GM18951 (cell line): ENCODE measurements around the gene TMEM245.
"Not testable (repeated sequence)": the region's sequence is repeated elsewhere in the genome, so short reads cannot be mapped to it uniquely, and the experiment has no call there.

ENCODE experiments used
- POLR2A ChIP-seq: IDR thresholded peaks from 4 replicates; pipeline ENCODE4 v1.6.1; 2011; ENCODE audit warnings: mild to moderate bottlenecking; ENCODE audit not compliant: insufficient read length, insufficient read depth; ENCODE audit errors: extremely low read depth
- in situ Hi-C: fragments of 300-500 bp; cut with MboI; formaldehyde crosslinking; loops from one replicate; pipeline ENCODE4 v1.12.0; 2022; ENCODE audit warnings: low sequenced_read_pairs, mixed read lengths, inconsistent platforms; ENCODE audit not compliant: unreplicated experiment

The TMEM245 gene

GRCh38 chr9:109086221-109086620 lies 33.5 kb downstream of the TMEM245 start:
- TF ChIP-seq POLR2A: no peak
- in situ Hi-C loops: no loop called here

DNA sequence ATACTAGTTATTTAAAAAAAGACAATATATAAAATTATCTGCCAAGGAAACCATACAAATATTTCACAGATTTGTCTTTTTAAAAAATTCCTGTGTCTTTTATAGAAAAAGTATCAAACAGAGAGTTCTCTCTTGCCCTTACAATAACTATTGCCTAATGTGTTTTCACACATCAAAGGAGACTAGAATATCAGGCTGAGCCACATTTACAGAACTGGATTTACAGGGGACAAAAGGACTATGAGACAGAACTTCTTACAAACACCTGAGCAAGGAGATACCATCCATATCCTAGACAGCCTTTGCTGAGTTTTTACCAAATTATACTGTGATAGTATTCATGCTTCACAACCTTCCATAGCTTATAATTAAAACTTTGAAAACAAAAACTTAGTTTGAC lies 34.2 kb downstream of the TMEM245 start:
- in situ Hi-C loops: no loop called here
- TF ChIP-seq POLR2A: no peak

- in situ Hi-C loops: no loop called here
- TF ChIP-seq POLR2A: no peak
Observed at GRCh38 chr9:109083813-109084405, 35.8 kb downstream of the TMEM245 start.

DNA sequence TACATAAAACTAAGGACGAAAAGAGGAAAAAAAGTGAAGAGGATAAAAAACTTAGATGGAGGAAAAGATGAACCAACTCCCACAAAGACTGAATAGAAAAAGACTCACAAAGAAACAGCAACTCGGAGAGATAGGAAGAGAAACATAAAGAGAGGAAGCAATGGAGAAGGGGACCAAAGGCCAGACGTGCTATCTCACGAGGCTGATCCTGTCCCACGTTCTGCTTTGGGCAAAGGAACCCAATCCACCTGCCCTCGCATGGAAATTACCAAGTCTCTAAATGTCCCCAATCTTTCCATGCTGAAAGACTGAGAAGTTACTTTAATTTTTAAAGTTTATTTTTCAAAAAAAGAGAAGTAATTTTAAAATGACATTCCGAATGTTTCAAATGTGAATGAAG lies 36.6 kb downstream of the TMEM245 start:
- TF ChIP-seq POLR2A: no peak

GRCh38 chr9:109082091-109082620 lies 37.6 kb downstream of the TMEM245 start:
- in situ Hi-C loops: no loop called here
- no peak for TF ChIP-seq POLR2A

More for the DNA sequence above, 36.6 kb downstream of the TMEM245 start:
- in situ Hi-C loops: no loop called here

DNA sequence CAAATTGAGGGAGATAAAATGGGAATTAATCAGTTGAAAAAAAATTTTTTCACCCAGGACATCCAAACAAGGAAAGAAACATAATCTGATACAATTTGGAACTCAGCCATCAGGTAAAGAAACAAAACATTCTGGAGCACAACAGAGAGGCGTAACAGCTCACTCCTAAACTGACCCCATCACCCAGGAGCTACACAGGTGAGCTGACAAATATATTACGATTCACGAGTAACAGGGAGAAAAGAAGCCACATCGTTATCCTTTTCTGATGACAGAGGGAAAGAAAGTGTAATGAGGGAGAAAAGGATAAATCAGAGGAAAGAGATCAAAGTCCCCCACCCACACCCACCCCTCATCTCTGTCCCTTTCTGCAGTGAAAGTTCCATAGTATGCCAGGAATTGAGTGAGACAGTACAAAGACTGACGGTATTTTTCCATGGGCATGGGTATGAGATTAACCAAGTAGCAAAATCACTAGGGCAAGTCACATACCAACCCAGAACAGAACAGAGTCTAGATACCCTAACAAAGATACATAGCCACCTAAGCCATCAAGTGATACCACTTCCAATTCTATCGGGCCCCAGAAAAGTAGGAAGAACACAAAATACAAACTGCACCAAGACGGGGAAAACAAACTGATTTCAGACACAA lies 45.4 kb downstream of the TMEM245 start:
- in situ Hi-C loops: no loop called here
- TF ChIP-seq POLR2A: no peak

GRCh38 chr9:109072821-109073435 lies 46.8 kb downstream of the TMEM245 start:
- TF ChIP-seq POLR2A: no peak
- in situ Hi-C loops: no loop called here

DNA sequence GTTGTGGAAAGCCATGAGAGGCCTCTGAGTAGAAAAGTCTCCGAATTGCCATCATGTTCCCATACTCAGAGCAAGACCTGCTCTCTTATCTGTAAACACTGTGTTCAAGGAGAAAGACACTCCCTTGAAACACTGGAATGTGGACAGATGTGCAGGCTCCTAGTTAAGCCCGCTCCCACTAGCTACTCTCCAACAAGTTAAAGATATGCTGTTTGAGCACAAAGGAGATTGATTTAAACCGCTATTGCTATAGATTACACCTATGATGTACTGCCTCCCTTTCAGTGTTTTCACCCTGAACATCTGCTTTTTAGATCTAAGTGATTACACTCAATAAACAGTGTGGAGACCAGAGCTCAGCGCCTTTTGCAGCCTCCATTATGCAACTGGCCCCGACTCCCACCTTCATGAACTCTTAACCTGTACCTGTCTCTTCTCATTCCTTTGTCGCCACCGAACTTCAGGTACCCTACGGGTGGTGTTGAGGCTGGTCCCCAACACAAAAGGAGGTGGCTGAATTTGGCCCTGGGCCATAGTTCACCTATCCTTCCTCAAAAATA lies 47.5 kb downstream of the TMEM245 start:
- TF ChIP-seq POLR2A: no peak
- in situ Hi-C loops: no loop called here

DNA sequence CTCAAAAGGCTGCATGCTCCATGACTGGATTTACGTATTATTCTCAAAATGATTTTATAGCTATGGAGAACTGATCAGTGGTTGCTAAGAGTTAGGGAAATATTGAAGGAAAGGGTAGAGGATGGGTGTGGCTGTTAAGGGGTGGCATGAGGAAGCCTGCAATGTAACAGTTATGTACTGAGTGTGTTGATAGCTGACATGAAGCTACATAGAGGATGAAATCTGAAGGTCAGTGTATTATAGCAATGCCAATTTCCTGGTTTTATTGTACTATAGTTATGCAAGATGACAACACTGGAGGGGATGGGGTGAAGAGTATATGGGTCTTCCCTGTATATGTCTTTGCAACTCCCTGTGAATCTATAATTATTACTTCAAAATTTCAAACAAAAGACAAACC lies 51.0 kb downstream of the TMEM245 start:
- in situ Hi-C loops: no loop called here
- no peak for TF ChIP-seq POLR2A

GRCh38 chr9:109064963-109065702 lies 54.6 kb downstream of the TMEM245 start:
- in situ Hi-C loops: no loop called here
- TF ChIP-seq POLR2A: no peak

DNA sequence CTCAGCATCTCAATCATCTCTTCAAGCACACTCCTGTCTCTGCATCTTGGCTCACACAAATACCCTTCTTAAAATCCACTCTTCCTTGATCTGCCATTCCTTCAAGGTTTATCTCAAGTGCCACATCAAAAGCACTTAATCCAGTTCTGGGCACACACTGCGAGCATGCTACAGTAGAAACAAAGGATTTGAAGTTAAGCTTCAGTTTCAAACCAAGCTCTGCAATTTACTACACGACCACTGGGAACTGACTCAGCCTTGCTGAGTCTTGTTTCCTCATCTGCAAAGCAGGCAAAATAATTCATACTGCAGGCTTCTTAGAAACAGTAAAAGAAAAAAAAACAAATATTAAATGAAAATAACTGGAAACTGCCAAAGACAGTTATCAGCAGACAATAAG lies 56.0 kb downstream of the TMEM245 start:
- in situ Hi-C loops: no loop called here
- TF ChIP-seq POLR2A: no peak

DNA sequence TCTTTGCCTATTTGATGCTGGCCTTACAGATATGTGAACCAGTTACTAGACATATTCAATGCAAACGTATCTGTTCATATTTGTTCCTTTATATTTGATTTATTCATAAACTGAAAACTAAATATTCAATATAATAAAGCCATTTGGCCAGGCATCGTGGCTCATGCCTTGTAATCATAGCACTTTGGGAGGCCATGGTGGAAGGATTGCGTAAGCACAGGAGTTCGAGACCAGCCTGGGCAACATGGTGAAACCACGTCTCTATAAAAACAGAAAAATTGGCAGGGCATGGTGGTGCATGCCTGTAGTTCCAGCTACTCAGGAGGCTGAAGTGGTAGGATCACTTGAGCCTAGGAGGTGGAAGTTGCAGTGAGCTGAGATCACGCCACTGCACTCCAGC lies 57.2 kb downstream of the TMEM245 start:
- in situ Hi-C loops: no loop called here
- TF ChIP-seq POLR2A: no peak

GRCh38 chr9:109060191-109060590 lies 59.6 kb downstream of the TMEM245 start:
- in situ Hi-C loops: no loop called here
- TF ChIP-seq POLR2A: no peak

- in situ Hi-C loops: not testable (repeated sequence)
Observed at GRCh38 chr9:109053121-109053520, 66.6 kb downstream of the TMEM245 start.
